Vagina (tissue), 2 donors: ENCODE measurements around the gene UBP1. TPM values are rescaled to one million over a fixed set of nuclear protein-coding genes. Genes with fewer than 3 reads are reported as not detected.
"Not testable (repeated sequence)": the region's sequence is repeated elsewhere in the genome, so short reads cannot be mapped to it uniquely, and the experiment has no call there.

ENCODE experiments used
- DNase-seq, 2 donors: peaks; one replicate each; pipeline ENCODE4 v3.0.0-alpha.2; 2017; ENCODE audit errors: extremely low spot score in 2 of 2
- H3K27ac ChIP-seq: fragments of 200-600 bp; sonication (generic); one replicate; pipeline ENCODE4 v1.5.1; 2019
- H3K27me3 ChIP-seq: fragments of 200-600 bp; sonication (generic); one replicate; pipeline ENCODE4 v1.5.1; 2019
- H3K36me3 ChIP-seq, 2 donors: fragments of 200-600 bp; sonication (generic); one replicate each; pipeline ENCODE4 v1.5.1; 2017 to 2019
- H3K4me1 ChIP-seq: fragments of 200-600 bp; sonication (generic); one replicate; pipeline ENCODE4 v1.5.1; 2019
- H3K4me3 ChIP-seq, 2 donors: fragments of 200-600 bp; sonication (generic); 1 replicate in 1 of 2; 2 replicates in 1 of 2; pipeline ENCODE4 v1.5.1; 2016 to 2019
- H3K9me3 ChIP-seq: fragments of 200-600 bp; sonication (generic); one replicate; pipeline ENCODE4 v1.5.1; 2019
- POLR2A ChIP-seq, 2 donors: fragments of 450-650 bp; IDR thresholded peaks; one replicate each; pipeline ENCODE4 v1.6.1; 2017; ENCODE audit warnings: antibody characterized with exemption in 2 of 2, mild to moderate bottlenecking in 2 of 2, moderate library complexity in 2 of 2
- POLR2AphosphoS5 ChIP-seq, 2 donors: sonication (generic); formaldehyde crosslinking; IDR thresholded peaks; one replicate each; pipeline ENCODE4 v1.9.0; 2017; ENCODE audit warnings: antibody characterized with exemption in 2 of 2, mild to moderate bottlenecking in 2 of 2, low read depth in 1 of 2; ENCODE audit not compliant: insufficient read depth in 1 of 2
- intact Hi-C: fragments of 100-400 bp; cut with DNase I; formaldehyde crosslinking; loops from one replicate; pipeline ENCODE4 v1.15.1; 2023
- total RNA-seq: library from RNA; depleted of rRNA; stranded (reverse); fragments of >200 nt; gene quantifications from one replicate; pipeline ENCODE4 v1.2.3, GENCODE V29; 2016
- TF ChIP-seq, protein P1 (sequence below), 3 experiments: fragments of 450-650 bp in 2 of 3; fragments of 200-600 bp in 1 of 3; sonication (generic) in 1 of 3; IDR thresholded peaks; one replicate each; pipeline ENCODE4 v1.5.1; 2017 to 2019; ENCODE audit warnings: antibody characterized with exemption in 3 of 3, mild to moderate bottlenecking in 2 of 3, moderate library complexity in 2 of 3

UBP1 gene
- total RNA-seq, 1 donor from 2014 or later: 52.1 TPM

DNA sequence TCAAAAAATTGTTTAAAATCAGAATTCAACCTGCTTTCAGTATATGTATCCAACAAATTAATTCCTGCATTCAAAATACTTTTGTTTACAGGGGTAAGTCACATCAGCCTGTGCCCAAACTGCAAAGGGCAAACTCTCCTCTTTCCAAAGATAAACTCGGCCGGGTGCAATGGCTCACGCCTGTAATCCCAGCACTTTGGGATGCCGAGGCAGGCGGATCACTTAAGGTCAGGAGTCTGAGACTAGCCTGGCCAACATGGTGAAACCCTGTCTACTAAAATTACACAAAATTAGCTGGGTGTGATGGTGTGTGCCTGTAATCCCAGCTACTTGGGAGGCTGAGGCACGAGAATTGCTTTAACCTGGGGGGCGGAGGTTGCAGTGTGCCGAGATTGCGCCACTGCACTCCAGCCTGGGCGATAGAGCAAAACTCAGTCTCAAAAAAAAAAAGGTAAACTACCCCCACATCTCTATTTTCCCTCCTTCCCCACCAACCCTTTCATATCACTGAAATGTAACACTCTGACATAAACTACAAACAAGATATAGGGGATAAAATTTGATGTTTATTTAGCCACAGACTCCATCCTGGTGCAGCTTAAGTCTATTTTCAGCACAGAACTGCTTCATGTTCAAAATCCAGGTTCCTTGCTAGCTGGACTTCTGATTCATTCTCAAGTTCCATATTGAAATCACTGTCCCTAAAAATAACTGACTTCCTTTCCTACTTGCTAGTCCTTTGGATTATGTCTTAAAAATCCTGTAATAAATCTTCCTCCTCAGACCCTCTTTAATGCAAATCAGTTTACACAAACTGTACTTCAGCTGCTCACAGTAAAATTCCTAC is 15.4 kb downstream of the UBP1 start:
- H3K27ac ChIP-seq: no peak overlapping the region
- no peak for TF ChIP-seq POLR2A (IDR thresholded peaks at IDR 0.05)
- no peak for TF ChIP-seq POLR2AphosphoS5 (IDR thresholded peaks at IDR 0.05; ENCODE audit: insufficient read depth in 1 of 2, low read depth in 1 of 2)
- TF ChIP-seq, protein P1, sequence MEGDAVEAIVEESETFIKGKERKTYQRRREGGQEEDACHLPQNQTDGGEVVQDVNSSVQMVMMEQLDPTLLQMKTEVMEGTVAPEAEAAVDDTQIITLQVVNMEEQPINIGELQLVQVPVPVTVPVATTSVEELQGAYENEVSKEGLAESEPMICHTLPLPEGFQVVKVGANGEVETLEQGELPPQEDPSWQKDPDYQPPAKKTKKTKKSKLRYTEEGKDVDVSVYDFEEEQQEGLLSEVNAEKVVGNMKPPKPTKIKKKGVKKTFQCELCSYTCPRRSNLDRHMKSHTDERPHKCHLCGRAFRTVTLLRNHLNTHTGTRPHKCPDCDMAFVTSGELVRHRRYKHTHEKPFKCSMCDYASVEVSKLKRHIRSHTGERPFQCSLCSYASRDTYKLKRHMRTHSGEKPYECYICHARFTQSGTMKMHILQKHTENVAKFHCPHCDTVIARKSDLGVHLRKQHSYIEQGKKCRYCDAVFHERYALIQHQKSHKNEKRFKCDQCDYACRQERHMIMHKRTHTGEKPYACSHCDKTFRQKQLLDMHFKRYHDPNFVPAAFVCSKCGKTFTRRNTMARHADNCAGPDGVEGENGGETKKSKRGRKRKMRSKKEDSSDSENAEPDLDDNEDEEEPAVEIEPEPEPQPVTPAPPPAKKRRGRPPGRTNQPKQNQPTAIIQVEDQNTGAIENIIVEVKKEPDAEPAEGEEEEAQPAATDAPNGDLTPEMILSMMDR (IDR thresholded peaks at IDR 0.05): no peak
- H3K4me1 ChIP-seq: peaks cover 25% of the 10 kb centered on the region
- H3K9me3 ChIP-seq: no peaks in the 10 kb centered on the region
- H3K4me3 ChIP-seq: no peak overlapping the region
- intact Hi-C loops: no loop called here
- H3K27me3 ChIP-seq: no peaks in the 10 kb centered on the region
- no peak for DNase-seq
- peaks cover 0 to 13% of the 10 kb centered on the region in 2 donors for H3K36me3 ChIP-seq

- peaks cover 0 to 20% of the 10 kb centered on the region in 2 donors for H3K36me3 ChIP-seq
- no peak overlapping the region for H3K4me3 ChIP-seq
Observed at GRCh38 chr3:33420966-33421365, 19.2 kb downstream of the UBP1 start.

DNA sequence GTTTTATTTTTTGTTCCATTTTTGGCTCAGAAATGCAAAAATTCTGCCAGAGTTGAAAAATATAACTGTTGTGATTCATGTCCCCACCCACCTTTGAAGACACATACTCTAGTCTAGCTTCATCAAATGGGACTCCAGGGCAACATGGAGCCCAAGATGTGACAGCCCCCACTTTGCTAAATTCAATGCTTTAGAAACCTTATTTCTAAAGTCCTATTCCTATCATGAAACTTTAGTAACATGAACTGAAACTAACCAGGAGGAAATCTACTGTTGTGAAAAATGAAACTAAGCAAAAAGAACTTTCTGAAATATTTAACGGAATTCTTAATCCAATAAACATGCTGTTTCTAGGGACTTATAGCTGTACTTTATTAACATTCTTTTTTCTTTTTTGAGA is 20.3 kb downstream of the UBP1 start:
- intact Hi-C loops: no loop called here
- DNase-seq: no peak
- TF ChIP-seq POLR2A (IDR thresholded peaks at IDR 0.05): no peak
- no peak for TF ChIP-seq POLR2AphosphoS5 (IDR thresholded peaks at IDR 0.05; ENCODE audit: insufficient read depth in 1 of 2, low read depth in 1 of 2)
- TF ChIP-seq, protein P1 (IDR thresholded peaks at IDR 0.05): no peak
- no peak overlapping the region for H3K27ac ChIP-seq
- H3K27me3 ChIP-seq: no peaks in the 10 kb centered on the region
- peaks cover 0 to 29% of the 10 kb centered on the region in 2 donors for H3K36me3 ChIP-seq
- H3K9me3 ChIP-seq: no peaks in the 10 kb centered on the region
- peaks cover under 1% of the 10 kb centered on the region for H3K4me1 ChIP-seq
- no peak overlapping the region for H3K4me3 ChIP-seq

More at GRCh38 chr3:33420966-33421365, 19.2 kb downstream of the UBP1 start:
- H3K9me3 ChIP-seq: no peaks in the 10 kb centered on the region
- H3K27ac ChIP-seq: no peak overlapping the region
- intact Hi-C loops: no loop called here
- TF ChIP-seq, protein P1 (IDR thresholded peaks at IDR 0.05): no peak
- TF ChIP-seq POLR2AphosphoS5 (IDR thresholded peaks at IDR 0.05; ENCODE audit: insufficient read depth in 1 of 2, low read depth in 1 of 2): no peak
- peaks cover 5% of the 10 kb centered on the region for H3K4me1 ChIP-seq
- no peaks in the 10 kb centered on the region for H3K27me3 ChIP-seq
- no peak for DNase-seq

GRCh38 chr3:33417066-33417673 is 23.0 kb downstream of the UBP1 start:
- Histone ChIP-seq H3K9me3 (no peaks in the 10 kb centered on the region), H3K36me3 (peaks cover 0 to 26% of the 10 kb centered on the region in 2 donors), H3K27me3 (no peaks in the 10 kb centered on the region), H3K4me3 (no peak overlapping the region), H3K27ac (no peak overlapping the region), H3K4me1 (no peaks in the 10 kb centered on the region)
- intact Hi-C loops: no loop called here
- no peak for DNase-seq
- no peak for TF ChIP-seq POLR2AphosphoS5 (IDR thresholded peaks at IDR 0.05; ENCODE audit: insufficient read depth in 1 of 2, low read depth in 1 of 2)
- no peak for TF ChIP-seq POLR2A (IDR thresholded peaks at IDR 0.05)
- TF ChIP-seq, protein P1 (IDR thresholded peaks at IDR 0.05): no peak

- H3K27me3 ChIP-seq, H3K27ac ChIP-seq, H3K9me3 ChIP-seq, H3K4me1 ChIP-seq, H3K4me3 ChIP-seq, intact Hi-C loops, DNase-seq: not testable (repeated sequence)
- peaks cover 0 to 61% of the 10 kb centered on the region in 2 donors for H3K36me3 ChIP-seq
Observed at GRCh38 chr3:33410816-33411215, 29.4 kb downstream of the UBP1 start.
